HG02588 (cell line): ENCODE results near the gene DYNC1I2.
A peak's percentile ranks its signal among the peaks of the same experiment; 100 is the strongest.
"Not testable (repeated sequence)": the region's sequence is repeated elsewhere in the genome, so short reads cannot be mapped to it uniquely, and the experiment has no call there.

Source experiments
- ATAC-seq: cut with Tn5 transposase; IDR thresholded peaks from one replicate; pipeline ENCODE4 v1.9.1; 2021; ENCODE audit warnings: mild to moderate bottlenecking, moderate library complexity; ENCODE audit not compliant: unreplicated experiment

The DYNC1I2 gene

DNA sequence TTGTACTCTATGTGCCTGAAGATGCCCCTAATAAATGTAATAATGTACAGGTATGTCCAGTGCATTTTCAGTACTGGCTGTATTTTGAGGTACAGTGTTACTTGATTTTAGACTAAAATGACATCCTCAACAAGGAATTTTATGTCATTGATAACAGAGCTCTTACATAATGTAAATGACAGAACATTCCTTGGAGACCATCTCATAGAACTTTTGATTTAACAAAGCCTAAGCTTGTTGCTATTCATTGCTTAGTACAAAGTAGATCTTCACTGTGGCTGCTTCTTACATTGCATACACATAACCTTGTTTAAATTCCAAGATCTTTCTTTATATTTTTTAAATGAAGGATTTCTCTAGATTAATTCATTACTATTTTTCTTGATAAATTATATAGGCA lies 24.1 kb downstream of the DYNC1I2 start:
- ATAC-seq, result no peak

DNA sequence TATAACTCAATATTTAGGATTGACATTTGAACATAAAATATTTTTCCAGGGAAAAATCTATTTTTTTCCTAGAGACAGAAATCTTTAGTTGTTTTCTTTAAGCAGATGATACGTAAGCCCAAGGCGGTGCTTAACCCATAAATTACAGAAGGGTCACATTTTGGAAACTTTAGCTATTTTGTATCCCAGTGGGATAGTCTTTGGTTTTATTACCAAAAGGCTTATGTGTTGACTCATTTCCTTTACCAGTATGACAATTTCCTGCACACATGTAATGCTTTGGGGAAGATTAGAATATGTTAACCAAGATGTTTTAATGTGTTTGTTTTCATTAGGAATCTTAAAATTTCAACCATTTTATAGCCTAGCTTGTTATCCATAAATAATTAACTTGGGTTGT lies 24.8 kb downstream of the DYNC1I2 start:
- no peak for ATAC-seq

DNA sequence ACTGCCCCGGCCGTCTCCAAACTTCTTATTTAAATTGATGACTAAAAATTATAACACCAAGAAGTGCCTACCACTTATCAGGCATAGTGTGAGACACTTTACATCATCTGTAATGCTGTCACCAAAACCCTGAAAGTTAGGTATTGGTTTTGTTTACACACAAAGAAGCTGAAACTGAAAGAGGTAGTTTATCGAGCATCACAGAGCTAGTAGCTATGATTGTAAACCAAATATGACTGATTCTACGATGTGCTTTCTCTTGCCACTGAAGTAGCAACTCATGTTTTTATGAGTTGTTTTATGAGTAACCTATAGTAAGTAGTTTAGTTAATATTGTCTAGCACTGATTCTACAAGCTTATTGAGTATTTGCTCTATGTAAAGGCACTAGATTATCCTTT lies 31.5 kb downstream of the DYNC1I2 start:
- ATAC-seq, result peak; percentile 77

DNA sequence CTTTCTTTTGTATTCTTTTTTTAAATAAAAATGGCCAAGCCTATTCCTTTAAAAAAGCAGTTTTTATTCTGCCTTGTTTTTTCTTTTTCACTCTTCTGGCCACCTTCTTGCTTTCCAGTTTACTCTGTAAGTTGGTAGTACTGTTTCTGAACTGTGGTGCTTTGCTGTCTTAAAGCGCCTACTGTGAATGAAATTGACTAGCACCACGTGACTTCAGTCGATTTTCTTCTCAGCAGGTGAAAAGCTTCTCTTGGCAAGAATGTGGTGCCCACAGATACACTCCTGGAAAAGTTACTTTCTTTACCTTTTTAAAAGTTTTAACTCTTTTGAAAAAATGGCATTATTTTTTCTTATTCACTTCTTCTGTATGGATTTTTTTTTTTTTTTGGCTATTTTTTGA lies 32.4 kb downstream of the DYNC1I2 start:
- ATAC-seq, result no peak

DNA sequence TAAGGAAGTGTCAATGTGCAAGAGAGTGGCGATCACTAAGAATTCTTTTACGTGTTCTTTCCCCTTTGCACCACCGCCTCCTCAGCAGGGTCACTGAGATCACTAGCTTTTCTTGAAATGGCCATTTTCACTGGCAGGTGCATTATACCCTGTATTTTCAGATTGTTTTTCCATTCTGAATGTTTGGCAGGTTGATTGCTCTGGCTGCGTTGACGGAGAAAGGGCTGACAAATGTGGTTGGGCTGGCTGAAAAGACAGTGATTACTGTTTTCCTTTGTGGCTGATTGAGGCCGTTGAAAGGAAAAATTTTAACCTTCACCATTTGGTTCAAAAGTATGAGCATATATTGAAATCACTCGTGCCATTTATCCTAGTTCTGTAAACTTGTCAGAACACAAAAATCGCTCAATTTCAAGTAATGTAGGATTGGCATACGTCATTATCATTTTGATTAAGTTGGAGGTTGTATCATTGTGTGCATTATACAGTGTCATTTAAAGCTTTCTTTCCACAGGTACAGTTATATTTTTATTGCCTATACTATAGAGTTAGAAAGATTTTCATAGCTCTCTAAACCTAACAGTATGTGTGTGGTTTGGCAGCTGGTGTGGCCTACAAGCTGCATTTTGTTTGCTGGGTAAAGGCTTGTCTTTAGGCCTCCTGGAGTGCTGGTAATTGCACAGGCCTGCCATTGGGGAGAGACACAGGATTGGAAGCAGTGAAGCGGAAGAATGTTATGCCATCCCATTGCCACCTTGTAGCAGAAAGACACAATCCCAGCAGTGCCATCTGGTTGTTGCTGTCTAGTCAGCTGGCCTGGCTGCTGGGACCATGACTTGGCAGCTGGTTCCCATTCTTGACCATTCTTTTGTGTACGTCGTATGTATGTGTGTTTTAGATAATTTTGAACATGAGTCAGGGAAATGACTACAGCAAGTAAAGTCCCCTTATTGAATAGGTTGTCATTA lies 36.7 kb downstream of the DYNC1I2 start:
- no peak for ATAC-seq

DNA sequence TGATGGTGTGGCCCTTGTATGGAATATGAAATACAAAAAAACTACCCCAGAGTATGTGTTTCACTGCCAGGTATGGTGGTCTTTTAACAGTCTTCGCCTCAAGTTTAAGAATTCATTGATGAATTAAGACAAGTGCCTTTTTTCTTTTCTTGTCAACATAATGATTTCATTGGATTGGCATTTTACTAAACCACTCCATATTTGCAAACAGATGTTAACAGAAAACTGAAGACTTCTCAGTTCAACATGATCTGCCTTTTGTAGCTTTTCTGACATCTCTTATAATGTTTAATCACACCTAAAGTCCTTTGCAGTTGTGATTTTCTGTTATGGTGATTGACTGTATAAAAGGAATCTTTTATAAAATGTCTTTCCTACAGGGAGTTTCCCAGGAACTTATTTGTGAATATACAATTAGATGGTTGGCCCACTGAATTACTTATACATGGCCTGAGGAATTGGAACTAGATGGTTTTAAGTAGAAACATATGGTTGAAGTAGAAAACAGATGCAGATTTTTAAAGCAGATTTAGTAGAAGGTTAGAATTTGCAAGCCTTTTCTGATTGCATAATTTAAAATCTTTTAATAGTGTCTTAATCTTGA lies 39.7 kb downstream of the DYNC1I2 start:
- ATAC-seq, result no peak

DNA sequence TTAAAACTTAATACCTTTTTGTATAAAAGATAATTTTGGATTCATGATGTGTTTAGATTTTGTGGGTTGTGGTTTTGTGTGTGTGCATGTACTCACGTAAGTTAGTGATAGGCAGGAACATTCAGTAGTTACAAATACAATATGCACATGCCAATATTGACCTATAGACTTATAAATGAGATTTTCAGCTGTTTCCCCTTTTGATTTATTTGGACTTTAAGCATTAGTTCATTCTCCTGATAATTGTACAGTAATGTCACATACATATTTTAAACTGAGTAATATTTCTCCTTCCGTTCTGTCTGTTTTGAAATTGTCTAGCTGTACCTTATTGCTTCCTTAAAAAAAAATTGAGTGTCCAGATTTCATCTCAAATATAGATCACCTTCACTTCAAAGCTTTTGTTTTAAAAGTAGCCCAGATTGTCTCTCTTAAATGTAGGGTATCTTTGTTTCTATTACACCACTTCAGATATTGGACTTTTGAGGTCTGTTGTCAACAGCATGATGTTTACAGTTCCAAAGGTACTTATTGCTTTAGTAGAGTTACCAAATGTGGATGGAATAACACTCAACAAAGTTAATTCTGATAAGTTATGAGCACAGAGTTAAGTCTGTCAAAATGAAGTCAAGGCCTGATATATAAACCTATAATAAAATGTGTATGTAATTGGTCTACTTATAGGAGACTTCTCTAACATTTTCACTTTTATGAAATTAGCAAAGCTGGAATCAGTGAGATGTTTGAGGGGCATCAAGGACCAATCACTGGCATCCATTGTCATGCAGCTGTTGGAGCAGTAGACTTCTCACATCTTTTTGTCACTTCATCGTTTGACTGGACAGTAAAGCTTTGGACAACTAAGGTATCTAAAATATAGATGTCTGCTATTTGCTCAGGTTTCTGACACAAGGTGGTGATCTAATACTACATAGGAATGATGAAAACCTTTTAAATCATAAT lies 42.0 kb downstream of the DYNC1I2 start:
- ATAC-seq, result no peak

DNA sequence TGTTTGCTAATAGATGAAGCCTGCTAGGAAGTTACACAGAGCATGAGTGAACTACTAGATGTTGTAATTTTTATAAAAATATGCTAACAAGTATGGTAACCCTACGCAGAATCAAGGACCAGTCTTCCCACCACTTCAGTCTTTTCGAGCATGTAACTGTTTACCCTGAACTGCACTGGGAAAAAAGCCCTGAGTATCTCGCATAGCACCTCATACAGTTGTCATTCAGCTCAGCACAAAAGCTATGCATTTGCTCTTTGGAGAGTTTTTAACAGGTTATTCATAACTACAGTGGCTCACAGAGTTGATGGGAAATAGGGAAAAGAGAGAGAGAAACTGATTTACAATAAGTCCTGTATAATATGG lies 42.7 kb downstream of the DYNC1I2 start:
- ATAC-seq, result no peak

DNA sequence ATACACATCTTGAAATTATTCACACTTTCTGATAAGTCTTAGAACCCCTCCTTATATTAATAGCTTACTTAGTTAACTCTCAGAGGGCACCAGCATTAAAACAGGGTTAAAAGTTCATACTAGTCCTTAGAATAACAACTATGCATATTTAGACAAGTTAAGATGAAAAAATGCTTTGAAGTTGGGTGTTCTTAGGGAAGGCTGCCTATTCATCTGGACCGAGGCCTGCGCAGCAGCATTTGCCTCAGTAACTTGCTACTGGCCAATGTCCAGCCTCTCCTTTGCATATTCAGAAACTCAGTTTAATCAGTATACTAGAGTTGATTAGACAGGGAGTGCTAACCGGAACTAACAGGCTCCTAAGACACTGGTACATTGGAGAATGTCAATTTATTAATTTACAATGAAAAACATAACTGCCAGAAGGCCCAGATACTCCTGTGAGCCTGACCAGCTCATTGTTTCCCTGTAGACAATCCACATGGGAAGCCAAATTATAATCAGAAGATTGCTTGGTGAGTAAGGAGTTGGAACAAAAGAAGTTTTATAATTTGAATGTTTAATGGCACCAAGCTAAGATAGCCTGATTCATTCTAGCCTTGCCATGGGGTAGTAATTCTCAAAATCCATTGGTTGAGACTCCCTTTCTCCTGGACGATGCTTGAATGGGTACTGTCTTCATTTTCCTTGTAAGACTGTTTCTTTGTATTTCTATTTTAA lies 48.9 kb downstream of the DYNC1I2 start:
- no peak for ATAC-seq

DNA sequence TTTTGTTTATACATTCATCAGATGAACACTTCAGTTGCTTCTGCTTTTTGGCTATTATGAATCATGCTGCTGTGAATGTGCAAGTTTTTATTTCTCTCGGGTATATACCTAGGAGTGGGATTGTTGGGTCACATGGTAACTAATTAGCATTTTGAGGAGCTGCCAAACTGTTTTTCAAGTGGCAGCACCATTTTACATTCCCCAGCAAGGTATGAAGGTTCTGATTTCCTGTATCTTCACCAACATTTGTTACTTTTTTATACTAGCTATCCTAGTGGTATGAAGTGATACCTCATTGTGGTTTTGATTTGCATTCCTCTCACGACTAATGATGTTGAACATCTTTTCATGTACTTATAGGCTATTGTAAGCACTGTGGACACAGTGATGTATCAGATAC lies 53.9 kb downstream of the DYNC1I2 start:
- no peak for ATAC-seq

DNA sequence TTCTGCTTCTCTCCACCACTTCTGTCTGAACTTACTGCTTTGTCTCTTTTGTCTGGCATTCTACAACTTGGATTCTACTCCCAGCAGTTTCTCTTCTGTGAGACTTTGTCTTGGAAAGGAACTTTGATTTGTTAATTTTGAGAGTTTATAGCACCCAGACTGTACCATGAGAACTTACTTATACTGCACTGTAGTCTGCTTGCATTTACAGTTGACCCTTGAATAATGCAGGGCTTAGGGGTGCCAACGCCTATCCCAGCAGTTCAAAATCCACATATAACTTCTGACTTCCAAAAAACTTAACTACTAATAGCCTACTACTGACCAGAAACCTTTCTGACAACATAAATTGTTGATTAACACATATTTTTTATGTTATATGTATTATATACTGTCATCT lies 55.5 kb downstream of the DYNC1I2 start:
- no peak for ATAC-seq

DNA sequence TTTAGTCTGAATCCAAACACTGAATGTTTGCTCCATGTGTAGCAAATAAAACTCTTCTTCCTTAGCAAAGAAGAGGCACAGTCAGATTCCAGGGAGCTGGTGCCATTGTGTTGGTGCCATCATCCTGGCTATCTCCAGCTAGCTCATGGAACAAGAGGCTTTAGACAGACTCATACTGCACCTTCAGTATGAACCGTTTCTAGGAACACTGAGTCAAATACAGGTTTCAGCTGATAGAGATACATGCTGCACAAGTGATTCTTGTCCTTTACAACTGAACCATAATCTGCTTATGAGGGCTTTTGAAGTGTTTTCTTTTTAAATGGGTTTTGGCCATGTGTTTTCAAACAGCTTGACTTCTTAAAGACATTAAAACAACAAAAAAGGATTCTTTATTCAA lies 57.9 kb downstream of the DYNC1I2 start:
- no peak for ATAC-seq

DNA sequence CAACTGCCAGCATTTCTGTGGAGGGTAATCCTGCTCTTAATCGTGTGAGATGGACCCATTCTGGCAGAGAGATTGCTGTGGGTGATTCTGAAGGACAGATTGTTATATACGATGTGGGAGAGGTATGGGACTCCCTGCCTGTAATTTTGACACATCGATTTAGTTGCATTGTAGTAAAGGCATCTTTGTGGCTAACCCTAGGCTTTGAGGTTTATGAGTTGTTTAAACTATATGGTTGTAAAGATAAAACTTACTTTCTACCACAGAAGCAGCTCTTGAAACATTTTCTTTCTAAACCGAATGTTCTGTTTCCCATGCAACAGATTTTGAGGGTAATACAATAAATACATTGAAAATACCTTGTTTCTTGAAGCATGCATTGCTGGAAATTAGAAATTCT lies 58.5 kb downstream of the DYNC1I2 start:
- no peak for ATAC-seq

DNA sequence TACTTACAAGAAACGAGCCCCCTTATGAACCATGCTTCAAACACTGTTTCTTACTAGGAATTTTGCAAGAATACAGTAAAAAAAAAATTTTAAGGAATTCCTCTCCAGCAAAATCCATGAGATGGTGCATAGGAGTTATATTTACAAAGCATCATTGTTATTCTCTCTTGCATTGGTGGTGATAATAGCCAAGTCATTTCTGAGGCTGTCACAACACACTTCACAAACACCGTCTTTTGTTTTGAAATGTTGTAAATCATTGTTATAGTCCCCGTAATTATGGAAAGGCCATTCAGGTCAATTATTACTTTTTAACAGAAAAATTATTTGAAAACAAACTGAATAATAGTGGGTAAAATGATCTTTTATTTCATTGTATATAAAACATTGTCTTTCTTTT lies 60.1 kb downstream of the DYNC1I2 start:
- no peak for ATAC-seq

DNA sequence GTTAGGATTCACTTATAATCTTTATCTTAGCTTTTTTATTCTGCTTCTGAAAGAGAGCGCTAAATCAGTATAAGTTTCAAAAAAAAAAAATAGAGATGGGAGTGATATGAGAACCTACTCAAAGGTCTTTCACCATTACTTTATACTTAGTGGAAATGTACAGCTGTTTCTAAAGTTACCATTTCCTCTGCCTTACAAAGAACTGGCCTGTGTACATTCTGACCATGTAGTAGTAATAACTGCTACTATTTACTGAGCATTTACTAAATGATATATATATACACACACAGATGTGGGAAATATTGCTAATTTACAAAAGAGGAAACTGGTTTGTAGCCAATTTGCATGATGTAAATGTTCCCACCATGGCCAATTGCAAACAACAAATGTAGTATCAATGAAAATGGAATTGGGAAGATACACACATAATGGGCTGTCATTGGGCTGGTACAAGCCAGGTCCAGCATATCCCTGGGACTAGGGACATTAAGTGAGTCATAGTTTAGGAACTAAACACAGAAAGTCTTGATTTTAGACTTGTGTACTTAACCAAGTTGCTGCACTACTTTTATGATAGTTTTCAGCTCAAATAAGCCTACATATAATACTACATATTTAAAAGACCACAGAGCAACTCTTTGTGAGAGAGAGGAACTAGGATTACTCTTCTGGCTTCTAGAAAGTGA lies 67.1 kb downstream of the DYNC1I2 start:
- ATAC-seq, result no peak

DNA sequence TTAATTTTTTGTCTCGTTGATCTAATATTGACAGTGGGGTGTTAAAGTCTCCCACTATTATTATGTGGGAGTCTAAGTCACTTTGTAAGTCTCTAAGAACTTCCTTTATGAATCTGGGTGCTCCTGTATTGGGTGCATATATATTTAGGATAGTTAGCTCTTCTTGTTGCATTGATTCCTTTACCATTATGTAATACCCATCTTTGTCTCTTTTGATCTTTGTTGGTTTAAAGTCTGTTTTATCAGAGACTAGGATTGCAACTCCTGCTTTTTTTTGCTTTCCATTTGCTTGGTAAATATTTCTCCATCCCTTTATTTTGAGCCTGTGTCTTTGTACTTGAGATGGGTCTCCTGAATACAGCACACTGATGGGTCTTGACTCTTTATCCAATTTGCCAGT lies 71.5 kb downstream of the DYNC1I2 start:
- not testable (repeated sequence) for ATAC-seq

DNA sequence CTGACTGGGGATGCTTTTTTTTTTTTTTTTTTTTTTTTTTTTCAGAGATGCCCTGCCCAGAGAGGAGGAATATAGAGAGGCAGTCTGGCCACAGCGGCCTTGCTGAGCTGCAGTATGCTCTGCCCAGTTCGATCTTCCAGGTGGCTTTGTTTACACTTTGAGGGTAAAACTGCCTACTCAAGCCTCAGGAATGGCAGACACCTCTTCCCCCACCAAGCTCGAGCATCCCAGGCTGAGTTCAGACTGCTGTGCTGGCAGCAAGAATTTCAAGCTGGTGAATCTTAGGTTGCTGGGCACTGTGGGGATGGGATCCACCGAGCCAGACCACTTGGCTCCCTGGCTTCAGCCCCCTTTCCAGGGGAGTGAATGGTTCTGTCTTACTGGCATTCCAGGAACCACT lies 73.9 kb downstream of the DYNC1I2 start:
- ATAC-seq, result not testable (repeated sequence)

DNA sequence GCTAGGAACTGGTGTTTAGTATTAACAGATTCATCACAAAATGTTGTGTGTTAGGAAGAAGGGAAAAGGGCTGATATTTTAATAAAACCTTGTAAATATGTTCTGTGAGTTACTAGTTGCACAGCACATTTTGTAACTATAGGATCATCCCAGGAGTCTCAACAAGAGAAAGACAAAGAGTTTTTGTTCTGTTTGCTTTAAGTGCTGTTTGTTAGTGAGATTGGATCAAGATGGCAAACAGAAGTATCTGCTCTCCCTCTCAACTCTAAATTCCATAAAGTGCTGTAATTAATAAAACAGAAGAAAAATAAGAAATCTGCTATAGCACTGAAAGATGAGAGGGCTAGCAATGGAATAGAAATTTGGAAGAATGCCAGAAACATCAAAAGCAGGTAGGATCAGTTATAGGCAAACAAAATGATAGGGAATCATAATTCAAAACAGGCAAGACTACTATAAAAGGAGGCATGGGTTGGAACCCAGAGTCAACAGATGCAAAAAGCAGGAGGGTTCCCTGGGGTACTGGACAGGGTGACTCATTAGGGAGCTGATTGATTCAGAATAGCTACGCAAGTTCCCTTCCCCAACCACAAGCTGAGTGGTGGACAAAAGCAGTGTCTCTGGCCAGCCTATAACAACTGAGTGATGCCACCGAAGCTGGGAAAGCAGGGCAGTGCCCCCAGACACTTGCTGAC lies 75.8 kb downstream of the DYNC1I2 start:
- ATAC-seq, result no peak

DNA sequence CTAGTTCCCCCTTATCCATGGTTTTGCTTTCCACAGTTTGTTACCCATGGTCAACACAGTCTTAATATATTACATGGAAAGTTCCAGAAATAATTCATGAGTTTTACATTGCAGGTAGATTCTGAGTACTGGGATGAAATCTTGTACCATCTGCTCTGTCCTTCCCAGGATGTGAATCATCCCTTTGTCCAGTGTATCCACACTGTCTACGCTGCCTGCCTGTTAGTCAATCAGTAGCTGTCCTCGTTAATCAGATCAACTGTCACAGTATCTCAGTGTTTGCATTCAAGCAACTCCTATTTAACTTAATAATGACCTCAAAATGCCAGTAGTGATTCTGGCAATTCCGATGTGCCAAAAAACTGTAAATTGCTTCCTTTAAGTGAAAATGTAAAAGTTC lies 76.3 kb downstream of the DYNC1I2 start:
- no peak for ATAC-seq

DNA sequence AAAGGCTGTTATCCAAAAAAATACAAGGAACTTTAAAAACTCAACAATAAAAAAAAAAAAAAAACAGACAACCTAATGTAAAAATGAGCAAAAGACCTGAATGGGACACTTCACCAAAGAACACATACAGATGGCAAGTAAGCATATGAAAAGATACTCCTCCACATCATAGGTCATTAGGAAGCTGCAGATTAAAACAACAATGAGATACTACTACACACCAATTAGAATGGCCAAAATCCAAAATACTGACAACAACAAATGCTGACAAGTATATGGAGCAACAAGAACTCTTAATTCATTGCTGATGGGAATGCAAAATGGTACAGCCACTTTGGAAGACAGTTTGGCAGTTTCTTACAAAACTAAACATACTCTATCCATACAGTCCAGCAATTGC lies 84.2 kb downstream of the DYNC1I2 start:
- ATAC-seq, result no peak
